Measurements from ENCODE around the gene AMPH.
A peak's percentile ranks its signal among the peaks of the same experiment; 100 is the strongest.

- TF ChIP-seq EP300 (IDR thresholded peaks at IDR 0.05) (no peak), CTCF (IDR thresholded peaks at IDR 0.05) (peak in 2 of 4 experiments; percentile 29 to 31), POLR2A (IDR thresholded peaks at IDR 0.05) (no peak)
Measured at GRCh38 chr7:38374507-38374906, 256.7 kb downstream of the AMPH start.
